GM18907 (cell line): Measurements from ENCODE around the gene RNF220.
"Not testable (repeated sequence)": the region's sequence is repeated elsewhere in the genome, so short reads cannot be mapped to it uniquely, and the experiment has no call there.

Source experiments
- ATAC-seq: cut with Tn5 transposase; IDR thresholded peaks from one replicate; pipeline ENCODE4 v1.9.1; 2021; ENCODE audit warnings: mild to moderate bottlenecking, moderate library complexity; ENCODE audit not compliant: unreplicated experiment

The RNF220 gene

DNA sequence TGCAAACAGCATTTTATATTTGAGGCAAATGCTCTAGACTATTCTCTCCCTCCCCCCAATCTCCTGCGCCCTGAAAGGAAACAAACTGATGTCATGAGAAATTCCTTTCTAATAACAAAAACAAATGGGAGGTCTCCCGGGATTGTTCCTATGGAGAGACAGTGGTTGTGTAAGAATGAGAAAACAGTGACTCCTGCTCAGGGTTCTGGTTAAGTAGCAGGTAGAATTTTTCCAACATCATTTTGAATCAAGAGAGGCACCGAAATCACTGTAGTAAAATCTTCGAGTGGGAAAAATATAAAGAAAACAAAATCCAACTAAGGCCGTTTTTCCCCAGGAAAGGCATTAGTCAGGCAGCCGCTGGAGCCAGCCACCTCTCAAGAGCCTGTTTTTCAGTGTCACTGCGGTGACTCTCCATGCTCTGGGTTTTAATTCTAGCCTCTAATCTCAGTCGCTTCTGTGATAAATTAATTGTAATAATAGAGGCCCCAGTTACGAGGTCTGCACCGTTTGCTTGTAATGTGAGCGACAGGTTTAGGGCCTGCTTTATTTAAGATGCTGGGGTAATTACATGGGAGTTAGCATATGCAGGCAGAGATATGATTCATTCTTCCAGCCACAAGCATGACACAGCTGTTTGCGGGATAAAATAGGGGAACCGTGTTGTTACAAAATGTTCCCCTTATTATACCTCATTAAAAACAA is 80.3 kb downstream of the RNF220 start:
- ATAC-seq = no peak

- no peak for ATAC-seq
Observed at GRCh38 chr1:44485934-44486460, 80.9 kb downstream of the RNF220 start.

- ATAC-seq = no peak
Observed at GRCh38 chr1:44489481-44489880, 84.4 kb downstream of the RNF220 start.

DNA sequence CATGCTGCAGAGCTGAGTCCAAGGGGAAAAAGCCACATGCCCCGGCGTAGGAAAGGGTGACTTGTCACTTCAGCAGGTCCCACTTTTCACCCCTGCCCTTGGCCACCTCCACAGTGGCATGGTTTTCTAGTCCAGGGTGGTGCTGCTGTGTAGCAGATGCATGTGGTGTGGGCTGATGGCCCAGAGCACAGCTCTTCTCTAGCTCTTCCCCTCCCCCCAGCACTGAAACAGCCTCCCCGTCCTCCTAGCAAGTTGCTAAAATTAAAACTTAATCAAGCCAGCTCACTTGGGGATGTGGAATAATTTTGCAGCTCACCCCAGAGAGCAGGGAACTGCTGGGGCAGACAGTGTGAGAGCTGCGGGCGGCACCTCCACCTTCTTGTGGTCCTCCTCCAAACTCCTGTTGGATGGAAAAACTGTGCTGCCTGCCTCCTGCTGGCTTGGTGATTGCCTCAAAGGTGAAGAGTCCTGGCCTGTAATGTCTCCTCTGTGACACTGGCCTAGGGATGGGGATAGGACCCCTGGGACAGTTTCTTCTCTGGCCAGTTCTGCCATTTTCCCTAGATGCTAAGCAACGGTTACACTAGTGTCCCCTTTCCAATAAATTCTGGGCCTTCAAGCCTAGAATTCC is 91.6 kb downstream of the RNF220 start:
- ATAC-seq = no peak

DNA sequence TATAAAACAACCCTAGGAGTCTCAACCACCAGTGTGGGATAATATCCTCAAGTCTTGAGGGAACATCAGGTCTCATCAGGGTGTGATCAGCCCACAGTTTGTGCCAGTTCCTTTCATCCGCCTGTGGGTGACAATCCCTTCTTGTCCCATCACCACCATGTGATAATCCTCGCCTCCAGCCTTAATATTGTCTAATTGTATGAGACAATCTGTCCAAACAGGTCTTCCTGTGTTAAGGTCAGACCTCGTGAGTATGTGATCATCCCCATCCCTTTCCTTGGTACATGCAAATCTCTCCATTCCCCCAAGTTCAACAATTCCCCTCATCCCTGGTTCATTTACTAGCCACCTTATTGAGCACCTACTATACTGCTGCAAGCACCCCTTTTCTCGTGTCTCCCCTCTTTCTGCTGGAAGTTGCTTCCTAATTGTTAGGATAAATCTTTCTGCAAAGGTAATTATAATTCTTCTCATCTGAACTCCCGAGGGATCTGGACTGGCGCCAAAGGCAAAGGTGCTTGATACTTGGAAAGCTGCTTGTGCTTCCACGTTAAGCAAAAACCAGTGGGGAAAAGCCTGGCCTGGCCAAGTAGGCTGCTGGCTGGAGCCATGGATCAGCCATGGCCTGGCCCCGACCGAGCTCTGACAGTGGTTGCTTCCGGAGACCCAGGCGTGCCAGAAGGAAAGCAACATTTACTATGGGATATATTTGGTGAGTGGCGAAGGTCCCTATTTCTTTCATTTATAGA is 92.5 kb downstream of the RNF220 start:
- no peak for ATAC-seq

GRCh38 chr1:44499306-44499705 is 94.3 kb downstream of the RNF220 start:
- ATAC-seq = no peak

DNA sequence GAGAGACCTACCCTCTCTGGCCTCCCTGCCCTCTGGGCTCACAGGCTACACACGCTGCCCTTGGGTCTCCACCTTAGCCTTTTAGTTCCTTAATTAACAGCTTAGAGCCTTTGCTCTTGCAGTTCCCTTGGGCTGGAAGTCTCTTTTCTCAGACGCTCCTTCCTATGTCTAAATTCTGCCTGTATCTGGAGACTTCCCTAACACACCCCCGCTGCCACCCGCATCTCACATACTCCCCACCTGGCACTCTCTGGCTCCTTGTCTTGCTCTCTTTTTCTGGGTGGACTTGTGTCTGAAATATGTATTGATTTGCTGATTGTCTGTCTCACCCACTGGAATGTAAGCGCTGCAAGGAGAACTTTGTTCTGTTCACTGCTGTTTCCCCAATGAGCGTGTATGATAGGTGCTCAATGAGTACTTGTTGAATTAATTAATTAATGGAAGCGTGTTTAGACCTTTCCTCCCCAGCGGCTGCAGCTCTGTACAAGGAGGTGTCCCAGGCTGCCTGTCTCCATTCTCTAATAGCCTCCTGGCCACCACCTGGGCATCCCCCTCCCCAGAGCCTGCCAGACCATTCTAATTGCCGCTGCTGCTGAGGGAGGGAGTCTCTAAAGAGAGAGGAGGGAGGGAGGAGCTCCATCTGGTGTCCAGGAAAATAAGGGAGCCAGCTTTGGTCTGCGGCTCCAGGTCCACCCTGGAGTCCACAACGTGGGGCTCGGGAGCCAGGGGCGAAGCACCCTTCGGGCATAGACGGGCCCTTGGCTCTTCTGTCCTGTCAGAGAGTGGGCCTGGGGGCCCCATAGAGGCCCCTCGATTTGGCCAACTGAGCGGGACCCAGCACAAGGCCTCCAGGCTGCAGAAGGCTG is 95.4 kb downstream of the RNF220 start:
- ATAC-seq = no peak

- ATAC-seq = no peak
Observed at GRCh38 chr1:44501047-44501890, 96.2 kb downstream of the RNF220 start.

GRCh38 chr1:44502823-44503222 is 97.8 kb downstream of the RNF220 start:
- not testable (repeated sequence) for ATAC-seq

GRCh38 chr1:44503625-44504024 is 98.6 kb downstream of the RNF220 start:
- no peak for ATAC-seq

DNA sequence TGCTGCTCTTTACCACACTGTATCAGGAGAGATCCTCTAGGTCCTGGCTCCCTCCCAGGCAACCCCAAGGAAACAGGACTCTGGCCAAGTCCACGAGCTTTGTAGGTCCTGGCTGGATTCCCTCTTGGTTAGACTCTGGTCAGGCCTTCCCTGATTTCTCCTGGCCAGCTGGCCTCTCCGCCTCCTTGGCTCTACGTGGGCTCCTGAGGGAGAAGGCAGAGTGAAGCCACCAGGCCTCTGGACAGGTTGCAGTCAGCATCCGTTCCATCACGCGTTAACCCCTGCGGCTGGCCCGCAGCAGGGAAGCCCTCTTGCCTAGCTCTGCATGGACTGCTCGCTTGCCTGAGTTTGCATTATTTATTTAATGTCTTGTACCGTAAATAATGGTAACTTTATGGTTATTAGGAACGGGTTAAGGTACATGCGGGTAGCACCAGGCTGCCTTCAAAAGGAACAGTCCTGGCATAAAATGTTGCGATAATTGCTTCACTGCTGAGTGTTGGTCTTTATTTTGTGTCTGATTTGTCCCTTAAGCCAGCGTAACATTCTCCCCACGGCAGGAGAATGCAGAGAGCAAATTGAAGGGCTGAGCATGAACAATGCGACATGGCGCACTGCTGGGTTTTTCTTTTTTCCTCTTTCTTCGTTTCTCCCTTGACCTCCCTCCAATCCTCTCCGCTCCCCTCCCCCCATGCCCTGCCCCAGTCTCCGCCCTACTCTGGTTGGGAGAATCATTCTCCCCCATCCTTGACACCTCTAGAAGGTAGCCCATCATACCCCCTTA is 100.3 kb downstream of the RNF220 start:
- no peak for ATAC-seq

GRCh38 chr1:44507490-44508396 is 102.7 kb downstream of the RNF220 start:
- no peak for ATAC-seq

GRCh38 chr1:44508397-44508745 is 103.3 kb downstream of the RNF220 start:
- ATAC-seq = no peak

- no peak for ATAC-seq
Observed at GRCh38 chr1:44511363-44511762, 106.3 kb downstream of the RNF220 start.

GRCh38 chr1:44511769-44512168 is 106.7 kb downstream of the RNF220 start:
- ATAC-seq = no peak

DNA sequence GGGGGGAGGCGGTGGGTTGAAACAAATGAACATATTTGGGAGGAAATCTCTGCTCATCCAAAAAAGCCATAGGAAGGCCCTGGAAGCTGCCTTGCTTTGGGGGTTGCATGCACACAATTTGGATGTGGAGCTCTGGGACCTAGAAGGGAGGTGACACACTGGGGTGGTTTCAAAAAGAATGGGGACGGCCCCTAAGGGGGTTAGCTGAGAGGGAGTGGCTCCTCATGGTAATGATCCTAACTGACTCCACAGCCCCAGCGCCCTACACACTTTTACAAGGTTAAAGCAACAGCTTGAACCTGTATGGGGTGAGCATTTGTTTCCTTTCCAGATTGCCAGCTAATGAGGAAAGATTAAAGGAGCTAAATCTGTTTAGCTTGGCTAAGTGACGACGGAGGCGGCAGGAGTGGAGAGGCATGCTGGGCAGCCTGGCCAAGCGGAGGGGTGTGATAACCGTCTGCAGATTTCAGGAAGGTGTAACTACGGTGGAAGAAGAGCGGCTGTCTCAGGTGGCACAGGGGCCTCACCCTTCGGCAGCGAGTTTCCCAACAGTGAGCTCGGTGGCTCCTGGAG is 107.3 kb downstream of the RNF220 start:
- ATAC-seq = no peak

GRCh38 chr1:44513111-44513510 is 108.1 kb downstream of the RNF220 start:
- no peak for ATAC-seq

DNA sequence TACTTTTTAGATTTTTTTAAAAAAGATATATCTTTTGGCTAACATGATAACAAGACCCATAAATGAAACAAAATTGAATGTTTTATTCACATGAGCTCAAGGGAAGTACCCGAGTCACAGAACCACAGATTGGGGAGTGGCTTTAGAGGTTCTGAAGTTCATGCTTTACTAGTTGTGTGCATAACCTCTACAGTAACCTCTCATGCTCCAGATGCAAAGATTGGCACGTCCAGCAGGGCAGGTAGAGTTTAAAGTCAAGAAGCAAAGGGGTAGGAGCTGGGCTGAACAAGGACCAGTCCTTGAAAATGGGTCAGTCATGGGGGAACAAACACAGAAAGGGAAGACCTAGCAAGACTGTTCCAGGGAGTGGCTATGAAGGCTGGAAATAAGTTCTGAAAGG is 109.6 kb downstream of the RNF220 start:
- no peak for ATAC-seq
